ENCODE measurements around the gene TNF.
A peak's percentile ranks its signal among the peaks of the same experiment; 100 is the strongest.

DNA sequence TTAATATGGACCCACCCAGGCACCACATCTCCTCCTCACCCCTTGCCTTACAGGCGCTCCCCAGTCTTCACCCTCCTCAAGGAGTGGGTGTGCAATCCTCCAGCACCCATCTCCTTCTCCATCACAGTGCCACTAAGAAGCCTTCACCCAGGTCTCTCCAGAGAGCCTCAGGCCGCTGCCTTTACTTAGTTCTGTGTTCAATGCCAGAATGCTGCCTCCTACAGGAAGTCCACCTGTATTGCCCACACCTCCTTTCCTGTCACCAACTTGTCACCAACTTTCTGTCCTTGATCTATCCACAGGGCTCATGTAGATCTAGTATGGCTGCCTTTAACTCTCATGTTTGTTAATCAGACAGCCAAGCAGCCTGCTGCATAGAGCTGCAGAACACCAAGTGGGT, 10.1 kb downstream of the TNF start:
- TF ChIP-seq JUND (IDR thresholded peaks at IDR 0.05) = no peak
- TF ChIP-seq, protein P1, sequence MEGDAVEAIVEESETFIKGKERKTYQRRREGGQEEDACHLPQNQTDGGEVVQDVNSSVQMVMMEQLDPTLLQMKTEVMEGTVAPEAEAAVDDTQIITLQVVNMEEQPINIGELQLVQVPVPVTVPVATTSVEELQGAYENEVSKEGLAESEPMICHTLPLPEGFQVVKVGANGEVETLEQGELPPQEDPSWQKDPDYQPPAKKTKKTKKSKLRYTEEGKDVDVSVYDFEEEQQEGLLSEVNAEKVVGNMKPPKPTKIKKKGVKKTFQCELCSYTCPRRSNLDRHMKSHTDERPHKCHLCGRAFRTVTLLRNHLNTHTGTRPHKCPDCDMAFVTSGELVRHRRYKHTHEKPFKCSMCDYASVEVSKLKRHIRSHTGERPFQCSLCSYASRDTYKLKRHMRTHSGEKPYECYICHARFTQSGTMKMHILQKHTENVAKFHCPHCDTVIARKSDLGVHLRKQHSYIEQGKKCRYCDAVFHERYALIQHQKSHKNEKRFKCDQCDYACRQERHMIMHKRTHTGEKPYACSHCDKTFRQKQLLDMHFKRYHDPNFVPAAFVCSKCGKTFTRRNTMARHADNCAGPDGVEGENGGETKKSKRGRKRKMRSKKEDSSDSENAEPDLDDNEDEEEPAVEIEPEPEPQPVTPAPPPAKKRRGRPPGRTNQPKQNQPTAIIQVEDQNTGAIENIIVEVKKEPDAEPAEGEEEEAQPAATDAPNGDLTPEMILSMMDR (IDR thresholded peaks at IDR 0.05) = peak; percentile 47
- TF ChIP-seq MXI1 (IDR thresholded peaks at IDR 0.05; ENCODE audit: low read depth, low read length) = no peak
- no peak for TF ChIP-seq RAD21 (IDR thresholded peaks at IDR 0.05; ENCODE audit: low read length)
- TF ChIP-seq NRF1 (IDR thresholded peaks at IDR 0.05; ENCODE audit: low read depth, low read length) = no peak
- TF ChIP-seq, protein P2, sequence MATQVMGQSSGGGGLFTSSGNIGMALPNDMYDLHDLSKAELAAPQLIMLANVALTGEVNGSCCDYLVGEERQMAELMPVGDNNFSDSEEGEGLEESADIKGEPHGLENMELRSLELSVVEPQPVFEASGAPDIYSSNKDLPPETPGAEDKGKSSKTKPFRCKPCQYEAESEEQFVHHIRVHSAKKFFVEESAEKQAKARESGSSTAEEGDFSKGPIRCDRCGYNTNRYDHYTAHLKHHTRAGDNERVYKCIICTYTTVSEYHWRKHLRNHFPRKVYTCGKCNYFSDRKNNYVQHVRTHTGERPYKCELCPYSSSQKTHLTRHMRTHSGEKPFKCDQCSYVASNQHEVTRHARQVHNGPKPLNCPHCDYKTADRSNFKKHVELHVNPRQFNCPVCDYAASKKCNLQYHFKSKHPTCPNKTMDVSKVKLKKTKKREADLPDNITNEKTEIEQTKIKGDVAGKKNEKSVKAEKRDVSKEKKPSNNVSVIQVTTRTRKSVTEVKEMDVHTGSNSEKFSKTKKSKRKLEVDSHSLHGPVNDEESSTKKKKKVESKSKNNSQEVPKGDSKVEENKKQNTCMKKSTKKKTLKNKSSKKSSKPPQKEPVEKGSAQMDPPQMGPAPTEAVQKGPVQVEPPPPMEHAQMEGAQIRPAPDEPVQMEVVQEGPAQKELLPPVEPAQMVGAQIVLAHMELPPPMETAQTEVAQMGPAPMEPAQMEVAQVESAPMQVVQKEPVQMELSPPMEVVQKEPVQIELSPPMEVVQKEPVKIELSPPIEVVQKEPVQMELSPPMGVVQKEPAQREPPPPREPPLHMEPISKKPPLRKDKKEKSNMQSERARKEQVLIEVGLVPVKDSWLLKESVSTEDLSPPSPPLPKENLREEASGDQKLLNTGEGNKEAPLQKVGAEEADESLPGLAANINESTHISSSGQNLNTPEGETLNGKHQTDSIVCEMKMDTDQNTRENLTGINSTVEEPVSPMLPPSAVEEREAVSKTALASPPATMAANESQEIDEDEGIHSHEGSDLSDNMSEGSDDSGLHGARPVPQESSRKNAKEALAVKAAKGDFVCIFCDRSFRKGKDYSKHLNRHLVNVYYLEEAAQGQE (IDR thresholded peaks at IDR 0.05; ENCODE audit: low read depth, low read length) = no peak
- no peak for TF ChIP-seq TAF1 (IDR thresholded peaks at IDR 0.05; ENCODE audit: borderline replicate concordance, low read depth, low read length)
- TF ChIP-seq, protein P3, sequence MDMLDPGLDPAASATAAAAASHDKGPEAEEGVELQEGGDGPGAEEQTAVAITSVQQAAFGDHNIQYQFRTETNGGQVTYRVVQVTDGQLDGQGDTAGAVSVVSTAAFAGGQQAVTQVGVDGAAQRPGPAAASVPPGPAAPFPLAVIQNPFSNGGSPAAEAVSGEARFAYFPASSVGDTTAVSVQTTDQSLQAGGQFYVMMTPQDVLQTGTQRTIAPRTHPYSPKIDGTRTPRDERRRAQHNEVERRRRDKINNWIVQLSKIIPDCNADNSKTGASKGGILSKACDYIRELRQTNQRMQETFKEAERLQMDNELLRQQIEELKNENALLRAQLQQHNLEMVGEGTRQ (IDR thresholded peaks at IDR 0.05; ENCODE audit: borderline replicate concordance, low read depth, low read length) = no peak
- no peak for TF ChIP-seq GABPA (IDR thresholded peaks at IDR 0.05; ENCODE audit: low read depth)
- no peak for TF ChIP-seq YY1 (IDR thresholded peaks at IDR 0.05; ENCODE audit: low read depth)
- no peak for TF ChIP-seq POLR2AphosphoS5 (IDR thresholded peaks at IDR 0.05; ENCODE audit: low read depth, low read length)
- TF ChIP-seq FOSL2 (IDR thresholded peaks at IDR 0.05; ENCODE audit: borderline replicate concordance, low read depth) = no peak
